NCI-H748 (cell line): ENCODE results near the gene KRTAP10-9.
"Not testable (repeated sequence)": the region's sequence is repeated elsewhere in the genome, so short reads cannot be mapped to it uniquely, and the experiment has no call there.

Source experiments
- DNase-seq: peaks from one replicate; lab custom pipeline; 2025; ENCODE audit not compliant: unreplicated experiment; lab: John Stamatoyannopoulos, UW

KRTAP10-9 gene

DNA sequence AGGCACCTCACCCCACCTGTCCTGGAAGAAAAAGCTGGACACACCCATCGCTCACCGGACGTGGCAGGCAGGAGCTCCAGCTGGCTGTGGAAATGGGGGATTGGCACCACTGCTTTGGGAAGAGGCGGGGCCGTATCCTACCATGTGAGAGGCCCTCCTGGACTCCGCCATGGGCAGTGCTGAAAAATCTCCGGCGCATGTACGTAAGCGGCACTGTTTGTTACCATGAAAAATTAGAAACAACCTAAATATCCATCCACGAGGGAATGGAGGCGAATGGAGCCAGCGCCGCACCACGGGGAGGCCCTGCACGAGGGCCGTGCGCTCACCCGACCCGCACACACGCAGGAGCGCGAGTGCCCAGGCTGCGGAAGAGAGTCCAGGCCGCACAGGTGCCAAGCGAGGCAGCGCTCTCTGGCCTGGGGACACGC lies 11.9 kb upstream of the KRTAP10-9 start:
- DNase-seq = no peak

GRCh38 chr21:44615466-44615865 lies 11.4 kb upstream of the KRTAP10-9 start:
- no peak for DNase-seq

- DNase-seq = no peak
Observed at GRCh38 chr21:44615911-44616590, 10.8 kb upstream of the KRTAP10-9 start.

- DNase-seq = no peak
Observed at GRCh38 chr21:44616591-44616926, 10.3 kb upstream of the KRTAP10-9 start.

GRCh38 chr21:44617071-44617501 lies 9.8 kb upstream of the KRTAP10-9 start:
- DNase-seq = no peak

- DNase-seq = no peak
Observed at GRCh38 chr21:44618504-44618903, 8.4 kb upstream of the KRTAP10-9 start.

- DNase-seq = no peak
Observed at GRCh38 chr21:44618909-44619308, 8.0 kb upstream of the KRTAP10-9 start.

- DNase-seq = no peak
Observed at GRCh38 chr21:44619886-44620285, 7.0 kb upstream of the KRTAP10-9 start.

- DNase-seq = no peak
Observed at GRCh38 chr21:44623575-44623974, 3.3 kb upstream of the KRTAP10-9 start.

GRCh38 chr21:44625756-44626155 lies 1.1 kb upstream of the KRTAP10-9 start:
- no peak for DNase-seq

GRCh38 chr21:44626262-44626661 lies 631 bp upstream of the KRTAP10-9 start:
- no peak for DNase-seq

GRCh38 chr21:44627181-44627822 lies 409 bp downstream of the KRTAP10-9 start:
- DNase-seq = not testable (repeated sequence)

DNA sequence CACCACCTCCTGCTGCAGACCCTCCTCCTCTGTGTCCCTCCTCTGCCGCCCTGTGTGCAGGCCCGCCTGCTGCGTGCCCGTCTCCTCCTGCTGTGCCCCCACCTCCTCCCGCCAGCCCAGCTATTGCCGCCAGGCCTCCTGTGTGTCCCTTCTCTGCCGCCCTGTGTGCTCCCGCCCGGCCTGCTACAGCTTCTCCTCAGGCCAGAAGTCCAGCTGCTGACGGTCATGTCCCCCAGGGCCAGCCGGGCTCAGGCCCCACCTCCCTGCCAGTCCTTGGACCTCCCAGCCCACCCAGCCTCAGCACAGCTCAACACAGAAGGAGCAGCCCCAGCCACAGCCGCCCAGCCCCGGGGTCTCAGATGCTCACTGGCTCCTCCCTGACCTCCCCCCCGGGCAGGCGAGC lies 939 bp downstream of the KRTAP10-9 start:
- DNase-seq = not testable (repeated sequence)

DNA sequence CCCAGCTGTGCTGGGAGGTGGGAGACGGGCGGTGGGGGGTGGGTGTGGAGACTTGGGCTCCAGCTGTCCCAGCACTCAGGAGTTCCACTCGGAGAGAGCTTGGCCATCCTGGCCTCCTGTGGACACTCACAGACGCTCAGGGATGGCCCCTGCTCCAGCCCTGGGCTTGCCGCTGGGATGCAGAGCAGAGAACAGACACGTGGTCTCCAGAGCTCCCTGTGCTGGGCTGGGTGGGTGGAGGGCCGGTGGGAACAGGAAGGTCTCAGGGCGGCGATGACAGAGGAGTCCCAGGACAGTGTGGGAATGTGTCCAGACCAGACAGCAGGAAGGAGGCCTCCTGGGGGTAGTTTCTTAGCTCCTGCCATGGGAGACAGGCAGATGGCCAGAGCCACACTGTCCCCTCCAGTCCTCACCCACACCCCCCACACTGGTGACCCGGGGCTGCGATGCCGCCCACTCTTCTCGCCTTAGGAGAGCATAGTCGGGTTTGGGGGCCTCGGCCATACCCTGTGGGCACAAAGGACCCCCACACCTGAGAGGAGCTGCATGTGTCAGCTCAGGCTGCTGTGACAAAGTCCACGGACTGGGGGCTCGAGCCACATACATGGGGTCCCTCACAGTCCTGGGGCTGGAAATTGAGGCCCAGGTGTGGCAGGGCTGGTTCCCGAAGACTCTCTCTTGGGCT lies 2.0 kb downstream of the KRTAP10-9 start:
- no peak for DNase-seq

- DNase-seq = no peak
Observed at GRCh38 chr21:44630440-44630839, 3.5 kb downstream of the KRTAP10-9 start.

DNA sequence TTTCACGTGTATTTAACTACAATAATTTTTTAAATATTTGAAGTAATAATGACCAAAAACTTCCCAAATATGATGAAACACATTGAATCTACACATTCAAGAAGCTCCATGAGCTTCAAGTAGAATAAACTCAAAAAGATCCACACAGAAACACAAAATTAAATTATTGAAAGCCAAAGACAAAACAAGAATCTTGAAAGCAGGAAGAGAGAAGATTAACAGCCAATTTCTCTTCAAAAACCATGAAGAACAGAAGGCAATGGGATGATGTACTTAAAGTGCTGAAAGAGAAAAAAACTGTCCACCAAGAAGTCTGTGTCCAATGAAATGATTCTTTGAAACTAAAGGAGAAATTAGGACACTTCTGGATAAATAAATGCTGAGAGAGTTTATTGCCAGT lies 5.2 kb downstream of the KRTAP10-9 start:
- DNase-seq = no peak

GRCh38 chr21:44636209-44637017 lies 9.5 kb downstream of the KRTAP10-9 start:
- no peak for DNase-seq

DNA sequence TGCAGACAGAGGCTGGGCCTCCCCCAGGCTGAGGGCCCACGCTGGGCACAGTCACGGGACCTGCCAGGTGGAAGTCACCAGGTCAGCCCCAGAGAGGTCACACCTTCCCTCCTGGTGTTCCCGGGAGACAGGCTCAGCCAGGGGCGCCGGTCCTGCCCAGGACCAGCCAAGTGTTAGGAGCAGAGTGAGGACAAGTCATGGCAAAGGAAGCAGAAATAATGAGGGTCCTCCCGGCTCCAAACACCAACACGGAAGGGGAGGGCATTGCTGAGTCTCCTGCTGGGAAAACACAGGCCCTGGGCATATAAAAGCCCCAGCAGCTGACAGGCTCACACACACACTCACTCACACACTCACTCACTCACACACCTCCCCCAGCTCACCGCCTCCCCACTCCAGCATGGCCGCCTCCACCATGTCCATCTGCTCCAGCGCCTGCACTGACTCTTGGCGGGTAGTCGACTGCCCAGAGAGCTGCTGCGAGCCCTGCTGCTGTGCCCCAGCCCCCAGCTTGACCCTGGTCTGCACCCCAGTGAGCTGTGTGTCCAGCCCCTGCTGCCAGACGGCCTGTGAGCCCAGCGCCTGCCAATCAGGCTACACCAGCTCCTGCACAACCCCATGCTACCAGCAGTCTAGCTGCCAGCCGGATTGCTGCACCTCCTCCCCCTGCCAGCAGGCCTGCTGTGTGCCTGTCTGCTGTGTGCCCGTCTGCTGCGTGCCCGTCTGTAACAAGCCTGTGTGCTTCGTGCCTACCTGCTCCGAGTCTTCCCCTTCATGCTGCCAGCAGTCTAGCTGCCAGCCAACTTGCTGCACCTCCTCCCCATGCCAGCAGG lies 10.3 kb downstream of the KRTAP10-9 start, which contains the start of gene KRTAP10-10:
KRTAP10-10 (plus strand) TSS at position 339 of the 833 bp plus-strand sequence; CDS start at position 401, 62 bp downstream.
- no peak for DNase-seq

- not testable (repeated sequence) for DNase-seq
Observed at GRCh38 chr21:44637851-44638348, 11.0 kb downstream of the KRTAP10-9 start.
